Fibroblast of villous mesenchyme (primary cell): ENCODE measurements around the gene HOMER3. TPM values are rescaled to one million over a fixed set of nuclear protein-coding genes. Genes with fewer than 3 reads are reported as not detected.
A peak's percentile ranks its signal among the peaks of the same experiment; 100 is the strongest.

Experiments
- DNase-seq: peaks from one replicate; pipeline ENCODE4 v3.0.0-alpha.2; 2010; ENCODE audit warnings: low read depth
- H3K4me3 ChIP-seq: 2 replicates; pipeline ENCODE4 v1.5.1; 2011; ENCODE audit warnings: low read depth, mild to moderate bottlenecking, low read length
- total RNA-seq: library from RNA; depleted of rRNA; stranded (reverse); fragments of >200 nt; gene quantifications from 2 replicates; pipeline ENCODE4 v1.2.3, GENCODE V29; 2012
- TF ChIP-seq, protein P1 (sequence below): IDR thresholded peaks from 2 replicates; pipeline ENCODE4 v1.5.1; 2012; ENCODE audit warnings: low read depth, mild to moderate bottlenecking, low read length; ENCODE audit not compliant: insufficient read depth

Gene HOMER3
- total RNA-seq, 1 donor, result 58.3 TPM

DNA sequence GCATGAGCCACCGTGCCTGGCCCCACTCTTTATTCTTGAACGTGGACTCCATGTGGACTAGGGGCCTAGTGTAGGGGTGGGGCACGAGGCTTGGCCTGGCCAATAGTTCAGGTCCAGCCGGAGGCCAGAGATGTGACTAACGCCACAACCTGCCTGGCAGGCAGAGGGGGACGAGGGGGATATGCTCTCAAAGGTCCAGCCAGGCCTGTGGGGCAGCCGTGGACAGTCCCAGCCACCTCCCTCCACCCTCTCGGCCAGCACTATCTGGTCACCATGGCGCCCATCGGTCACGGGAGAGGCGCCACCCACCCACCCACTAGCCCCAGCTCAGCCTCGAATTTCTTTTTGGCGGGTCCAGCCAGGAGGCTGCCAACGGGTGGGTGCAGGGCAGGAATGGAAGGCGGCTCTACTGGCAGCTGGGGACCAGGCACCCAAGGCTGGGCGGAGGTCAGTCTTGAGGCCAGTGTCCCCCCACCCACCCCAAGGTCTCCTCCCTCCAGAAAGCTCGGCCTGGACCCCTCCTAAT lies 42.9 kb downstream of the HOMER3 start:
- H3K4me3 ChIP-seq, result no peak overlapping the region
- TF ChIP-seq, protein P1, sequence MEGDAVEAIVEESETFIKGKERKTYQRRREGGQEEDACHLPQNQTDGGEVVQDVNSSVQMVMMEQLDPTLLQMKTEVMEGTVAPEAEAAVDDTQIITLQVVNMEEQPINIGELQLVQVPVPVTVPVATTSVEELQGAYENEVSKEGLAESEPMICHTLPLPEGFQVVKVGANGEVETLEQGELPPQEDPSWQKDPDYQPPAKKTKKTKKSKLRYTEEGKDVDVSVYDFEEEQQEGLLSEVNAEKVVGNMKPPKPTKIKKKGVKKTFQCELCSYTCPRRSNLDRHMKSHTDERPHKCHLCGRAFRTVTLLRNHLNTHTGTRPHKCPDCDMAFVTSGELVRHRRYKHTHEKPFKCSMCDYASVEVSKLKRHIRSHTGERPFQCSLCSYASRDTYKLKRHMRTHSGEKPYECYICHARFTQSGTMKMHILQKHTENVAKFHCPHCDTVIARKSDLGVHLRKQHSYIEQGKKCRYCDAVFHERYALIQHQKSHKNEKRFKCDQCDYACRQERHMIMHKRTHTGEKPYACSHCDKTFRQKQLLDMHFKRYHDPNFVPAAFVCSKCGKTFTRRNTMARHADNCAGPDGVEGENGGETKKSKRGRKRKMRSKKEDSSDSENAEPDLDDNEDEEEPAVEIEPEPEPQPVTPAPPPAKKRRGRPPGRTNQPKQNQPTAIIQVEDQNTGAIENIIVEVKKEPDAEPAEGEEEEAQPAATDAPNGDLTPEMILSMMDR, result no peak
- DNase-seq, result no peak

- TF ChIP-seq, protein P1, result no peak
- DNase-seq, result no peak
- H3K4me3 ChIP-seq, result no peak overlapping the region
Measured at GRCh38 chr19:18897094-18898029, 43.7 kb downstream of the HOMER3 start.

- DNase-seq, result no peak
Measured at GRCh38 chr19:18896421-18896841, 44.6 kb downstream of the HOMER3 start.

DNA sequence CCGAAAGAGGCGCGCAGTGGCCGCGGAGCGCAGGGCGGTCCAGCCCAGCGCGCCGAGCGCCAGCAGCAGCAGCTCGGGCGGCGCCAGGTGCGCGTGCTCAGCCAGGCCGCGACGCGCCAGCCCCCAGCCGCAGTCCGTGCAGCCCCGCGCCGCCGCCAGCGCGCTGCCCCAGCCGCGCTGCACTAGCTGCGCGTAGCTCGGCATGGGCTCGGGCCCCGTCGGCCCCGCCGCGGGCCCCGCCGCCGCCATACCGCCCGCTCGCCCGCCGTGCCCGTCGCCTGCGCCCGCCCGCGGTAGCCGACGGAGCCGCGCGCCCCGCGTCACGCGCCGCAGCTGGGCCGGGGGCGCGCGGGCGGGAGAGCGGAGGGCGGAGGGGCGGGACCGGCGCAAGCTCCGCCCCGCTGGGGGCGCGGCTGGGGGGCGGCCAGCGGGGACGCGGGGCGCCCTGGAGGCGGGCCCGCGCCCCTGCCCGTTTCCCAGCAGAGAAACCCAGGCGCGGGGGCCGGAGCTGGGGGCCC lies 45.1 kb downstream of the HOMER3 start, which contains the start of gene CERS1:
CERS1 (minus strand) TSS at position 335 of the 518 bp plus-strand sequence; CDS start at position 249, 86 bp downstream.
- TF ChIP-seq, protein P1, result no peak
- H3K4me3 ChIP-seq, result peak within 1 kb of the TSS; percentile 53
- peak; percentile 10 for DNase-seq

More at GRCh38 chr19:18896421-18896841, 44.6 kb downstream of the HOMER3 start:
- TF ChIP-seq, protein P1, result no peak
- no peak overlapping the region for H3K4me3 ChIP-seq

DNA sequence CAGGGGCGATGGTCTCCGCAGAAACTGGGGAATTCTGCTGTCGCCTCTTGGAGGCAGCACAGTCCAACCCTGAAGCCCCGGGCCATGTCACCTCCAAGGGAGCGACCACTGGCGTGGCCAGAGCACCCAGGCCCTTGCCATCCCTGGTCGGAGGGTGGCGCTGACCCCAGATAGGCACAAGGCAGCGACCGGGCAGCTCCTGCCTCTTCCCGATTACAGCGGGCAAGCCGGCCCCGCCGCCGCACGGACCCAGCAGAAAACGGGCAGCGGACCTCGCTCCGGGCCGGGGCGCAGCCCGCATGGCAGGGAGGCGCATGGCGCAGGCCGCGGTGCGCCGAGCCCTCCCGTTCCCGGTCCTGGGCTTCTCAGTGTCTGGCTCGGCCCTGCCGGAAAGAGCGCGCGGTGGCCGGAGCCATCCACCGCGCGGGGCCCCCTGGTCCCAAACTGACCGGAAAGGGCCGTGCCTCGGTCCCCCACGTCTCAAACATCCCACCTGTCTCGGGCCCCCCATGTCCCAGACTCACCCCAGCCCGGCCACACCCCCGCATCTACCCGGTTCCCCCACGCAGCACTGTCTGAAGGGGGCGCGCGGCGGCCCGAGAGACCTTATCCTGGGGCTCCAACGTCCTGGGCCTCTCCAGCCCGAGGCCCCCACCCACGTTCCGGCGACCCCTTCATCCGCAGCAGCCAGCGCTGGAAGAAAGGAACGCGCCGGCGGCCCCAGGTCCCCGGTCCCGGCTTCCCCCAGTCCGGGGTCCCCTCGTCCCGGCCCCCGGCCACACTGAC lies 45.8 kb downstream of the HOMER3 start:
- TF ChIP-seq, protein P1, result peak; percentile 36
- H3K4me3 ChIP-seq, result peak overlapping the region; percentile 53
- peak; percentile 39 for DNase-seq

GRCh38 chr19:18894254-18895037 lies 46.6 kb downstream of the HOMER3 start:
- TF ChIP-seq, protein P1, result no peak
- no peak for DNase-seq
- H3K4me3 ChIP-seq, result no peak overlapping the region
